KBM-7 (cell line): ENCODE data around the gene SLC37A2.

Experiments used
- DNase-seq: peaks from one replicate; pipeline ENCODE4 v3.0.0-alpha.2; 2015
- in situ Hi-C: fragments of 300-500 bp; cut with MboI; formaldehyde crosslinking; loops from 2 replicates; pipeline ENCODE4 v1.14.3; 2020; ENCODE audit warnings: low sequenced_read_pairs, low pct_unique_long_range_greater_than_20kb, mixed read lengths

SLC37A2 gene

GRCh38 chr11:125069008-125069407 lies 5.9 kb downstream of the SLC37A2 start:
- in situ Hi-C loops, result no loop called here
- no peak for DNase-seq

- in situ Hi-C loops, result no loop called here
- DNase-seq, result peak; percentile 22
These were observed 6.7 kb downstream of the SLC37A2 start for GRCh38 chr11:125069796-125070195.

GRCh38 chr11:125070699-125071254 lies 7.7 kb downstream of the SLC37A2 start:
- in situ Hi-C loops, result no loop called here
- DNase-seq, result peak; percentile 92

- in situ Hi-C loops, result no loop called here
- DNase-seq, result peak; percentile 14
These were observed 8.3 kb downstream of the SLC37A2 start for GRCh38 chr11:125071435-125071834.

- in situ Hi-C loops, result no loop called here
- DNase-seq, result no peak
These were observed 8.7 kb downstream of the SLC37A2 start for GRCh38 chr11:125071846-125072217.

GRCh38 chr11:125072218-125072960 lies 9.3 kb downstream of the SLC37A2 start:
- no peak for DNase-seq
- in situ Hi-C loops, result no loop called here

GRCh38 chr11:125072961-125073590 lies 10.0 kb downstream of the SLC37A2 start:
- DNase-seq, result no peak
- in situ Hi-C loops, result no loop called here

- in situ Hi-C loops, result no loop called here
- no peak for DNase-seq
These were observed 10.7 kb downstream of the SLC37A2 start for GRCh38 chr11:125073616-125074483.

- no peak for DNase-seq
These were observed 11.6 kb downstream of the SLC37A2 start for GRCh38 chr11:125074511-125075241.

GRCh38 chr11:125075242-125075625 lies 12.1 kb downstream of the SLC37A2 start:
- in situ Hi-C loops, result no loop called here
- no peak for DNase-seq

More at GRCh38 chr11:125074511-125075241, 11.6 kb downstream of the SLC37A2 start:
- in situ Hi-C loops, result no loop called here

- in situ Hi-C loops, result no loop called here
These were observed 12.8 kb downstream of the SLC37A2 start for GRCh38 chr11:125075900-125076317.

GRCh38 chr11:125076378-125076945 lies 13.4 kb downstream of the SLC37A2 start:
- in situ Hi-C loops, result no loop called here
- DNase-seq, result no peak

More at GRCh38 chr11:125075900-125076317, 12.8 kb downstream of the SLC37A2 start:
- DNase-seq, result no peak

- no peak for DNase-seq
- in situ Hi-C loops, result no loop called here
These were observed 14.9 kb downstream of the SLC37A2 start for GRCh38 chr11:125078016-125078415.

- DNase-seq, result no peak
- in situ Hi-C loops, result no loop called here
These were observed 15.5 kb downstream of the SLC37A2 start for GRCh38 chr11:125078516-125079140.

GRCh38 chr11:125079151-125079877 lies 16.2 kb downstream of the SLC37A2 start:
- in situ Hi-C loops, result no loop called here
- no peak for DNase-seq

- in situ Hi-C loops, result no loop called here
- no peak for DNase-seq
These were observed 16.9 kb downstream of the SLC37A2 start for GRCh38 chr11:125079878-125080530.

GRCh38 chr11:125080531-125080911 lies 17.4 kb downstream of the SLC37A2 start:
- in situ Hi-C loops, result no loop called here
- DNase-seq, result no peak
